Stimulated activated CD8-positive, alpha-beta memory T cell treated with anti-CD3 and anti-CD28 coated beads, Interleukin-4, amount 100 ng/mL, for 48 hours (primary cell): ENCODE results near the gene SPPL2B.
"Not testable (repeated sequence)": the region's sequence is repeated elsewhere in the genome, so short reads cannot be mapped to it uniquely, and the experiment has no call there.

Source experiments
- DNase-seq: peaks from one replicate; pipeline ENCODE4 v3.0.0-alpha.2; 2020

SPPL2B gene

GRCh38 chr19:2338751-2339643, 10.5 kb downstream of the SPPL2B start:
- DNase-seq, result no peak

GRCh38 chr19:2339644-2340310, 11.3 kb downstream of the SPPL2B start:
- DNase-seq, result no peak

- no peak for DNase-seq
Measured at GRCh38 chr19:2340496-2341243, 12.2 kb downstream of the SPPL2B start.

GRCh38 chr19:2341244-2341751, 12.8 kb downstream of the SPPL2B start:
- DNase-seq, result no peak

GRCh38 chr19:2341982-2342381, 13.5 kb downstream of the SPPL2B start:
- DNase-seq, result no peak

- no peak for DNase-seq
Measured at GRCh38 chr19:2342656-2343288, 14.3 kb downstream of the SPPL2B start.

- DNase-seq, result no peak
Measured at GRCh38 chr19:2343289-2343982, 15.0 kb downstream of the SPPL2B start.

- DNase-seq, result no peak
Measured at GRCh38 chr19:2344381-2344870, 15.9 kb downstream of the SPPL2B start.

- no peak for DNase-seq
Measured at GRCh38 chr19:2345076-2345475, 16.6 kb downstream of the SPPL2B start.

GRCh38 chr19:2345794-2346663, 17.5 kb downstream of the SPPL2B start:
- no peak for DNase-seq

- DNase-seq, result not testable (repeated sequence)
Measured at GRCh38 chr19:2349818-2350217, 21.3 kb downstream of the SPPL2B start.

- DNase-seq, result no peak
Measured at GRCh38 chr19:2350656-2351055, 22.2 kb downstream of the SPPL2B start.

- no peak for DNase-seq
Measured at GRCh38 chr19:2351591-2351990, 23.1 kb downstream of the SPPL2B start.

- no peak for DNase-seq
Measured at GRCh38 chr19:2352121-2352520, 23.6 kb downstream of the SPPL2B start.

- no peak for DNase-seq
Measured at GRCh38 chr19:2353159-2353886, 24.8 kb downstream of the SPPL2B start.

- no peak for DNase-seq
Measured at GRCh38 chr19:2353887-2354592, 25.6 kb downstream of the SPPL2B start.

- no peak for DNase-seq
Measured at GRCh38 chr19:2354670-2355069, 26.2 kb downstream of the SPPL2B start.

GRCh38 chr19:2355168-2356035, 26.9 kb downstream of the SPPL2B start:
- DNase-seq, result no peak
